GM21526 (cell line): ENCODE data around the gene DRD5.

Source experiments
- ATAC-seq: cut with Tn5 transposase; IDR thresholded peaks from one replicate; pipeline ENCODE4 v1.9.1; 2021; ENCODE audit warnings: moderate library complexity; ENCODE audit not compliant: unreplicated experiment, low FRiP score

The DRD5 gene

GRCh38 chr4:9812501-9813340 is 31.3 kb downstream of the DRD5 start:
- ATAC-seq = peak; percentile 89

- ATAC-seq = no peak
These were observed 34.9 kb downstream of the DRD5 start for GRCh38 chr4:9816285-9816684.

- ATAC-seq = no peak
These were observed 38.9 kb downstream of the DRD5 start for GRCh38 chr4:9820343-9820742.

GRCh38 chr4:9825049-9825448 is 43.6 kb downstream of the DRD5 start:
- ATAC-seq = no peak

- ATAC-seq = no peak
These were observed 45.1 kb downstream of the DRD5 start for GRCh38 chr4:9826551-9826950.

GRCh38 chr4:9832640-9833039 is 51.2 kb downstream of the DRD5 start:
- ATAC-seq = no peak

GRCh38 chr4:9833421-9833820 is 52.0 kb downstream of the DRD5 start:
- ATAC-seq = no peak
